HAP-1 (cell line): ENCODE measurements around the gene TNP1.

Experiments
- DNase-seq, 2 experiments: peaks; one replicate each; pipeline ENCODE4 v3.0.0-alpha.2; 2016 to 2020; ENCODE audit warnings: low spot score in 2 of 2
- H3K27me3 ChIP-seq: fragments of 250-450 bp; sonication (Bioruptor Pico); 2 replicates; pipeline ENCODE4 v1.5.1; 2020; ENCODE audit warnings: low read depth, mild to moderate bottlenecking, moderate library complexity
- H3K36me3 ChIP-seq: fragments of 250-450 bp; sonication (Bioruptor Pico); replicated peaks from 2 replicates; pipeline ENCODE4 v1.5.1; 2020; ENCODE audit warnings: mild to moderate bottlenecking
- H3K4me1 ChIP-seq: fragments of 250-450 bp; sonication (Bioruptor Pico); 2 replicates; pipeline ENCODE4 v1.5.1; 2020; ENCODE audit warnings: mild to moderate bottlenecking
- H3K4me3 ChIP-seq: fragments of 250-450 bp; sonication (Bioruptor Pico); 2 replicates; pipeline ENCODE4 v1.5.1; 2020; ENCODE audit warnings: mild to moderate bottlenecking, moderate library complexity
- H3K9me3 ChIP-seq: fragments of 250-450 bp; sonication (Bioruptor Pico); 2 replicates; pipeline ENCODE4 v1.5.1; 2020; ENCODE audit warnings: mild to moderate bottlenecking, moderate library complexity
- in situ Hi-C: fragments of 300-500 bp; cut with MboI; formaldehyde crosslinking; loops from 3 replicates; pipeline ENCODE4 v1.14.3; 2020; ENCODE audit warnings: low sequenced_read_pairs, inconsistent platforms, mixed read lengths

Gene TNP1

DNA sequence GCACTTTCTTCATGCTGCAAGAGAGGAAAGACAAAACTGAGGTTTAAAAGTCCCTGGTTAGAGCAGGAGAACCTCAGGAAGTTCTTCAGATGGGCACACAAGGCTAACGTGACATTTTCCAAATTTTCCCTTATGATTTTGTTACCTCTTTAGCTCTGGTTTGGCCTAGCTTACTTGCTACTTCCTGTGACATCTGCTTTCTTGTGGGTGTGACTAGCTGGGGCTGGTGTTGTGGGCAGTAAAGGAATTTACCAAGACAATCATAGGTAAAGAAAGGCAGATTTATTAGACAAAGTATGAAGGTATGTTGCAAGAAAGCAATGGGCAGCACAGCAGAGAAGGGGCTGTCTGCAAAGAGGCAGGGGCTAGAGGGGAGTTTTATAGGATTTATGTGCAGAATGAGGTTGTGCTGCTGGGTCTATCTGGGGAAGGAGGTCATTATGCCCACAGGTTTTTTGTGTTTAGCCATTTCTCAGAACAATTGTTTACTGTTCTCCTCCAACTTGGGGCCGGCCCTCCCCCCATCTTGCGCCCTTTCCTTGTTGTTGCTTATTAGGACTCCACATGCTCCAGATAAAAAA is 6.7 kb upstream of the TNP1 start:
- H3K4me1 ChIP-seq, result no peaks in the 10 kb centered on the region

DNA sequence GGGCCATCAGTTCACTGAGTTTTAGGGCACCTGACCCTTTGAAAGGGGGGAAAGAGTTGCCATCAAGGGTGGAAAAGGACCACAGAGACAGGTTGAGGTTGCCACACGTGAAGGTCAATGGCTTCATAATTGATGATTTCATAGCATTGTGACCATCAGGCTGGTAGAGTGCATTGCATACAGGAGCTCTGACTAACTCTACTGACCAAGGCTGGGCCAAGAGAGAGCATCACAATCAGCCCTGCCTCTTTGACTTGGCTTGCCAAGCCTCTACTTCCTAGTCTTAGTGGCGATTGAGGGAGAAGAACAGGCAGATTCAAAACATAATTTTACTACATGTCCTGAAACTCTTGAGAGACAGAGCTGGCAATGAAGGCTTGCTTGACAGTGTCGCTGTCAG is 5.8 kb upstream of the TNP1 start:
- in situ Hi-C loops, result no loop called here
- no peak for DNase-seq
- Histone ChIP-seq H3K9me3 (no peaks in the 10 kb centered on the region), H3K36me3 (no peaks in the 10 kb centered on the region), H3K4me3 (no peak overlapping the region), H3K27me3 (no peaks in the 10 kb centered on the region; the same call in 1 of the 2 replicates), H3K4me1 (no peaks in the 10 kb centered on the region)

More for the DNA sequence above, 6.7 kb upstream of the TNP1 start:
- H3K36me3 ChIP-seq, result no peaks in the 10 kb centered on the region
- no peak for DNase-seq
- H3K27me3 ChIP-seq, result no peaks in the 10 kb centered on the region; the same call in 1 of the 2 replicates
- in situ Hi-C loops, result no loop called here
- H3K4me3 ChIP-seq, result no peak overlapping the region
- H3K9me3 ChIP-seq, result no peaks in the 10 kb centered on the region

DNA sequence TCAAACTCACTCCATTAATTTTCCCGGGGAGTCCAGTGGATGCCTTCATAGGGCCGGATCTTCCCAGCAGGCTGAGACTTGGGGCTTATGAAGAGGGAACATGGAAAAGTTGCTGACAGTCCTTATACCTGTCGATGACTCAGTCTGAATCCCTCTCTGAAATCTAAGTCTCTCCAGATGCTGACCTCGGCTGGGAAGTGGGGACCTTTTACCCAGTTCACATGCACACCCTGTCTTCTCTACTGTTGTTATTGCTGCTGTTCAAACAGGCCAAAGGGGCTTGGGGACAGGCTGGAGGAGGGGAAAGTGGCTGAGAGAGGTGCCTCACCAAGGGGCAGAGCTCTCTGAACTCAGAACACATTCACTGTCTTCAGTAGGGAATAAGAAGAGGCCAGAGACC is 4.1 kb upstream of the TNP1 start:
- no peak for DNase-seq
- H3K27me3 ChIP-seq, result no peaks in the 10 kb centered on the region; the same call in 1 of the 2 replicates
- no peak overlapping the region for H3K4me3 ChIP-seq
- H3K9me3 ChIP-seq, result no peaks in the 10 kb centered on the region
- H3K4me1 ChIP-seq, result no peaks in the 10 kb centered on the region
- H3K36me3 ChIP-seq, result no peaks in the 10 kb centered on the region
- in situ Hi-C loops, result no loop called here

DNA sequence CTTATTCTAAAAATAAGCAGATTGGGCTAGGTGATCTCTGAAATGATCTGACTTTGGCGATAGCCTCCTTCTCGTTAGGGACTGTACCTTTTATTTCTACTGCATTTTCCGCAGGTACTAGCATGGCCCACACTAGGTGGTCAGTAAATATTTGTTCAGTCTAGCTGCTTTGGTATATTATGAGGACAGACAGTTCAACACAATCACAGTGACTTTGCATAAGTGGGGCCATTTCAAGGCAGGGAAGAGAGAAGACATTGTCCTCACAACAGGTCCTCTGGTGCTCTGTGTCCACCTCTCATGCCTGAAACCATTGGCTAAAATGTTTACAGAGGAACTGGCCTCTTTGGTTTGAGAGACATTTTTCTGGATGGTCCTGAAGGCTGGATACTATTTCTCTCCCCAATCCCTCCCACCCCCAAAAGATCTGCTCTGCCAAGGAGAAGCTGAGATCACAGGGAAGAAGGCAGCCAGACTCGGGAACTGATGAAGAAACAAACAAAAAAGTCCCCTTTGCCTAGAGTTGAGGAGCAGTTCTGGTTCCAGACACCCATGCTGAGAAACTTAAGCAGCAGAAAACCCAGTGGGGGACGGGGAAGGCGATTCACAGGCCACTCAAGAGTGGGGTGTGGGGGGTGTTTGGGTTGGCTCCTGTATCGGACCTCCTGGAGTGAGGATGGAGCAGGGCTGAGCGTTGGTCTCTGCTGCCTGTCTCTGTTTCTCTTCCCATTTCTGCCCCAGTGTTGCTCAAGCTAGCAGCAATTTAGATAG is 2.9 kb upstream of the TNP1 start:
- H3K27me3 ChIP-seq, result no peaks in the 10 kb centered on the region; the same call in 1 of the 2 replicates
- no peaks in the 10 kb centered on the region for H3K36me3 ChIP-seq
- 0 out of 2 replicates have a peak, but pooled peaks cover under 1% of the 10 kb centered on the region for H3K9me3 ChIP-seq
- in situ Hi-C loops, result no loop called here
- H3K4me1 ChIP-seq, result no peaks in the 10 kb centered on the region
- no peak overlapping the region for H3K4me3 ChIP-seq
- DNase-seq, result no peak

DNA sequence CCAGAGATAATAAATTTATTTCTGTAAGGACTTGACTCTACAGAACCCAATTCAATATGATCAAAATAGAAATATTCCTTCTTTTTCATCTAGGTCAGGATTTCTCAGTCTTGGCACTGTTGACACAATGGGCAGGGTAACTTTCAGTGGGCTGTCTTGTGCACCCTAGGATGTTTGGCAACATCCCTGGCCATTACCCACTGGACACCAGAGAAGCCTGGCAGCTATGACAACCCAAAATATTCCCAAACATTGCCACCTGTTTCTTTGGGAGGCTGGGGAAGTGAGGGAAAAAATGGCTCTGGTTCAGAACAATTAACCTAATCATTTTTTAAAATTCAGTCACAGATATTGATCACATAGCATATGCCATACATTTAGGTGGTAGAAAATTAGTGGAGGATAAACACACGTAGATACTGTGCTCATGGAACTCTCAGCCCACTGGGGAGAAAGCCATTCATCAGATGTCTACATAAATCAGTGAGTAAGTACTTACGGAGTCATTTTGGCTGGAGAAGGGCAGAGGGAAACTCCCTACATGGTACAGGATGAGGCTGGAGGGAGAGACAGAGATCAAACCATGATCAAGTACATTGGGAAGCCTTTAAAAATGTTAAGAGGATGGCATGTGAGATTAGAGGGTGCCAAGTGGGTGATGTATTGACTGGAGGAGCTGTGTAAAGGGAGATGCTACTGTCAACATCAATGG is 718 bp upstream of the TNP1 start:
- H3K36me3 ChIP-seq, result no peaks in the 10 kb centered on the region
- no peaks in the 10 kb centered on the region for H3K4me1 ChIP-seq
- in situ Hi-C loops, result no loop called here
- H3K27me3 ChIP-seq, result no peaks in the 10 kb centered on the region; the same call in 1 of the 2 replicates
- no peak overlapping the region for H3K4me3 ChIP-seq
- no peak for DNase-seq
- H3K9me3 ChIP-seq, result 0 out of 2 replicates have a peak, but pooled peaks cover 2% of the 10 kb centered on the region

DNA sequence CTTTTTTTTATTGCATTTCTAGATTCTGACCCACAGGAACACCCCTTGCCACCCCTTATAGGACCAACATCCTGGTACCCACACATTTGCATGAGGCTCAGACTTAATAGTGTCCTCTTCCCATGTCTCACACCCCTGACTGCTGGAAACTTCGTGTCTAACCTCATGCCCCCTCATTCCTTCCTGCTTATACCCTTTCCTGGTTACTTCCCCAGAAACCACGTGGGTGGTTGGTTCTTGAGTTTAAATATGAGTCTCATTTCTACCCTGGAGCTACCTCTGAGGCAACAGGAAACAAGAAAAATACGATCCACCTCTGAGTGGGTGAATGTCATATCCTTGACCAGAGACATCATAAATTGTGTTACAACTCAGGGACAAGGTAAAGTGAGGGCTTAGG is 1.6 kb downstream of the TNP1 start:
- DNase-seq, result no peak
- Histone ChIP-seq H3K9me3 (0 out of 2 replicates have a peak, but pooled peaks cover 2% of the 10 kb centered on the region), H3K4me1 (0 out of 2 replicates have a peak, but pooled peaks cover 2% of the 10 kb centered on the region), H3K4me3 (no peak overlapping the region), H3K36me3 (no peaks in the 10 kb centered on the region), H3K27me3 (no peaks in the 10 kb centered on the region; the same call in 1 of the 2 replicates)
- in situ Hi-C loops, result no loop called here

DNA sequence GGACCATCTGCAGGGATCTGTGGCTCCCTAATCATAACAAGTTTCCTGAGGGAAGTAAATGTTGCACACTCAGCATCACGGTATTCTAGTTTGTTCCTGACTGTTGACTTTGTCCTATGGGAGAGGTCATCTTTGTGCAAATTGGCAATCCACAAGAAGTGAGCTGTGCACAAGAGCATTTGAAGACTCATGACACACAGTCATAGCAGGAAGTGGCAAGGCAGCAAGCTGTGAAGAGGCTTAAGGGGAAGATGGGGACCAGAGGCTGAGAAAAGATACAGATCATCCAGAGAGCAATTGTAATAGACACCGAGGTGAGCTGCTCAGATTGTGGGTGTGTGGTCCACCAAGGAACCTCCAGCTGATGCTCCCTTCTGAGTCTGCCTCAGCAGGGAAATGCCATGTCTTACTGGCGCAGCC is 2.7 kb downstream of the TNP1 start:
- Histone ChIP-seq H3K4me1 (0 out of 2 replicates have a peak, but pooled peaks cover 2% of the 10 kb centered on the region), H3K9me3 (0 out of 2 replicates have a peak, but pooled peaks cover 2% of the 10 kb centered on the region), H3K4me3 (no peak overlapping the region), H3K27me3 (no peaks in the 10 kb centered on the region; the same call in 1 of the 2 replicates), H3K36me3 (no peaks in the 10 kb centered on the region)
- no peak for DNase-seq
- in situ Hi-C loops, result no loop called here

DNA sequence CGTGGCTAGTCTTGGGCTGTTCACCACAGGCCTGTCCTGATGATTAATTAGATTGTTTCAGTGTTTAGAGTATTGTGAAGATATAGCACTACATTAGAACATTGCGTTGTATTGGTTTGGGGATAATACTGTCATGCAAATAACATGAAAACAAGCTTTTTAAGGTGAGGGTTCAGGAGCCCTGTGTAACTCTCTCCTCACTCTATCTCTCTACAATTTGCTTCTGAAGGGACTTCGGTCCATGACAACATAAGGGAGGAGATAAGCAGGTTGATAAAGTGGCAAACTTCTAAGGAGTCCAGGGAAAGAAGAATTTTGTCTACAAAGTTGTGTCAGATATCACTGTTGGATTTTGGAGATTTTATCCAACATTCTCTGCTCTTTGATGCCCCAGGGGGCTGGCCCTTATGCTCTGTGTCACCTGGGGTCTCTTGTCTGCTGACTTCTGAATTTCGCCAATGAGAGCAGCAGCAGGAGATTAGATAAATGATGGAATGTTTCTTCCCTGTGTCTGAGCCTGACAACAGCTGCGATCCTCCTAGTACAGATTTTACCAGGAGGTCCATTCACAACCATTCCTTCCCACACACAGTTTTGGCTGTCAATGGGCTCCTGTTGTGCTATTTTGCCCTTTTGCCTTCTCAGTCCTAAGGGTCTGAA is 3.3 kb downstream of the TNP1 start:
- H3K9me3 ChIP-seq, result 0 out of 2 replicates have a peak, but pooled peaks cover 2% of the 10 kb centered on the region
- no peaks in the 10 kb centered on the region for H3K36me3 ChIP-seq
- H3K4me3 ChIP-seq, result no peak overlapping the region
- DNase-seq, result no peak
- in situ Hi-C loops, result no loop called here
- H3K27me3 ChIP-seq, result no peaks in the 10 kb centered on the region
- H3K4me1 ChIP-seq, result 0 out of 2 replicates have a peak, but pooled peaks cover 2% of the 10 kb centered on the region

DNA sequence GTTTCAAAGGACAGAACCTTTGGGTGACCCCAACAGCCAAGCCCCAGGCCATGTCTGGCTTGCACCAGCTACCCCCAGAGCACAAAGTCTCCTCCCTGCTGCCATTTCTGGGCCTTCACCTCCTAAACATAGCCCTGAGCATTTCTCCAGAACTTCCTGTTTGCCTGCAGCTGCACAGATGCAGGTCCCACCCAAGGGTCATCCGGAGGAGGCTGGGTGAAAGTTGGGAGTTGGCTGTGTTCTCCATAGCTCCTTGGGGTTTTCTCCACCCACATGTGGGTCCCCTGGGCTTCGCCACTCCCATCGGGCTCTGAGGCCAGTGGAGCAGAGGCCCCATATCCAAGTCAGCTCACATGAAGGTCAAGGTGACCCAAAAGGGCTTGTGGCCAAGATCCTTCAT is 4.3 kb downstream of the TNP1 start:
- Histone ChIP-seq H3K4me1 (0 out of 2 replicates have a peak, but pooled peaks cover 2% of the 10 kb centered on the region), H3K27me3 (no peaks in the 10 kb centered on the region), H3K4me3 (no peak overlapping the region), H3K36me3 (no peaks in the 10 kb centered on the region), H3K9me3 (0 out of 2 replicates have a peak, but pooled peaks cover 2% of the 10 kb centered on the region)
- in situ Hi-C loops, result no loop called here
- no peak for DNase-seq

DNA sequence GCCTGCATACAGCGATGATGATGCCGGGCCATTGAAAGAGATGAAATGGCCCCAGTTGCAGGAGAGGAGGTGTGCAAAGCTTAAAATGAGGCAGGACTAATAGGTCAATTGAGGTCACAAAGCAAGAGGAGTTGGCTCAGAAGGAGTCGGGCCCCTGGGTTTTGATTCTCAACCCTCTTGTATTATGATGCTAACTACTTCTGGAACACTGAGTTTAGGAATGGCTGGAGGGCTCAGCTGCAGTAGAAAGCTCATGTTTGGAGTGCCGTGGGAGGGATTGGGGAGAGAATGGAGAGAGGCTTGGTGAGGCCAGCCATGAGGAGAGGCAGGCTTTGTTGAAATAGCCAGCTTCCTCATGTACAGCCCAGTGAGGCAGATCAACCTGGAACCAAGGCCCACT is 4.8 kb downstream of the TNP1 start:
- Histone ChIP-seq H3K9me3 (0 out of 2 replicates have a peak, but pooled peaks cover 2% of the 10 kb centered on the region), H3K4me3 (no peak overlapping the region), H3K36me3 (no peaks in the 10 kb centered on the region), H3K27me3 (no peaks in the 10 kb centered on the region), H3K4me1 (0 out of 2 replicates have a peak, but pooled peaks cover 2% of the 10 kb centered on the region)
- in situ Hi-C loops, result no loop called here
- peak; percentile 50 to 52 for DNase-seq

DNA sequence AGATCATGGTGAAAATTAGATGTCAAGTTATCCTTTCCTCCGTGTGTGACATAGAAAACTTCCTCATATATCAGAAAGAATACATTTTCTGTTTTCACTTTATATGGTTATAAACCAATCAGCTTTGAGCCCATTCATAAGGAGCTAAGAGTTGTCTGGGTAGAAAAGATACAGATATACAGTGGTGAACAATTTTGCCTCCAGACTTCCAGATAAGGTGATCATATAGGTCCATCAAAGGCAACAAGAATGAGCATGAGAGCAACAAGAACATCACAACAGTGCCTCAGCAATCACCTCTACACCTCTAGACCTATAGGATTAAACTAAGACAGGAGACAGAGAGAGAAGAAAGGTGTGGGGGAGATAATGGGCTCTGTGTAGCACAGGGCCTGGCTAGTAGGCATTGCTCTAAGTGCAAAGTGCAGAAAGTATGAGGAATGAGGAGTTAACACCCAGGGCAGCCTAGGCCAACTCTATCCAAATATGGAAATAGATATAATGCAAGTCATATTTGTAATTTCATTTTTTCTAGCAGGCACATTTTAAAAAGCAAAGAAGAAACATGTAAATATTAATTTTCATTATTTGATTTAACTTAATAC is 8.3 kb downstream of the TNP1 start:
- no peaks in the 10 kb centered on the region for H3K9me3 ChIP-seq
- in situ Hi-C loops, result no loop called here
- H3K4me1 ChIP-seq, result 0 out of 2 replicates have a peak, but pooled peaks cover 2% of the 10 kb centered on the region
- no peak overlapping the region for H3K4me3 ChIP-seq
- H3K27me3 ChIP-seq, result no peaks in the 10 kb centered on the region
- no peak for DNase-seq
- H3K36me3 ChIP-seq, result no peaks in the 10 kb centered on the region

DNA sequence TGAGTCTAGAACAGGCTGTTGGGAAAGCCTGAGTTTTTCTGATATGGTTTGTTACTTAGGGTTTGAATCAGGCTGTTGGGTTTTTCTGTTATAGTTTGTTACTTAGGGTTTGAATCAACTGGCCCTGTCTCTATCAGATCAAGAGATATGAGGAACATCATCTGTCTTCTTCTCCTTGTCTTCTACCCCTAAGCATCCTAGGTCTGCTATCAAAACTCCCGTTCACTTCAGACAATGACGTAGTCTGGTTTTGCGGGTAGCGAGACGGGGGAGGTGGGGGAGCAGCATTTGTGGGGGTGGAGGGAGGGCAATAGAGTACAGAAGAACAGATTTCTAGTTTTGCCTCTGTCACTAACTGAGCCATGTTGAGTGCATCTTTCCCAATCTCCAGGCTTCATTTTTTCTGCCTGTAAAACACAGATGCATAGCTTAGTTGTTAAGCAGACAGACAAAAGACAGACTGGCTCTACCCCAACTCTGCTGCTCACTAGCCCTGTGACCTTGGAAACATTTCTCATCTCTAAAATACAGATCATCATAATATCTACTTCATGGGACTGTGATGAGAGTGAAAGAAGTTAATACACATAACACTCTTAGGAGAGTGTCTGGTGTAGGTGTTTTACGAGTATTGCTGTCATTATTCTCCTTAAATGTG is 9.1 kb downstream of the TNP1 start:
- 0 out of 2 replicates have a peak, but pooled peaks cover 2% of the 10 kb centered on the region for H3K4me1 ChIP-seq
- in situ Hi-C loops, result no loop called here
- no peak for DNase-seq
- no peaks in the 10 kb centered on the region for H3K36me3 ChIP-seq
- H3K9me3 ChIP-seq, result no peaks in the 10 kb centered on the region
- H3K4me3 ChIP-seq, result no peak overlapping the region
- no peaks in the 10 kb centered on the region for H3K27me3 ChIP-seq
